HUDEP-2 (cell line): ENCODE measurements around the gene VWA1.
A peak's percentile ranks its signal among the peaks of the same experiment; 100 is the strongest.

Experiments used
- DNase-seq, 76 experiments: peaks; one replicate each; lab custom pipeline; 2025; ENCODE audit not compliant: unreplicated experiment in 76 of 76; lab: John Stamatoyannopoulos, UW

VWA1 gene, protein sequence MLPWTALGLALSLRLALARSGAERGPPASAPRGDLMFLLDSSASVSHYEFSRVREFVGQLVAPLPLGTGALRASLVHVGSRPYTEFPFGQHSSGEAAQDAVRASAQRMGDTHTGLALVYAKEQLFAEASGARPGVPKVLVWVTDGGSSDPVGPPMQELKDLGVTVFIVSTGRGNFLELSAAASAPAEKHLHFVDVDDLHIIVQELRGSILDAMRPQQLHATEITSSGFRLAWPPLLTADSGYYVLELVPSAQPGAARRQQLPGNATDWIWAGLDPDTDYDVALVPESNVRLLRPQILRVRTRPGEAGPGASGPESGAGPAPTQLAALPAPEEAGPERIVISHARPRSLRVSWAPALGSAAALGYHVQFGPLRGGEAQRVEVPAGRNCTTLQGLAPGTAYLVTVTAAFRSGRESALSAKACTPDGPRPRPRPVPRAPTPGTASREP

DNA sequence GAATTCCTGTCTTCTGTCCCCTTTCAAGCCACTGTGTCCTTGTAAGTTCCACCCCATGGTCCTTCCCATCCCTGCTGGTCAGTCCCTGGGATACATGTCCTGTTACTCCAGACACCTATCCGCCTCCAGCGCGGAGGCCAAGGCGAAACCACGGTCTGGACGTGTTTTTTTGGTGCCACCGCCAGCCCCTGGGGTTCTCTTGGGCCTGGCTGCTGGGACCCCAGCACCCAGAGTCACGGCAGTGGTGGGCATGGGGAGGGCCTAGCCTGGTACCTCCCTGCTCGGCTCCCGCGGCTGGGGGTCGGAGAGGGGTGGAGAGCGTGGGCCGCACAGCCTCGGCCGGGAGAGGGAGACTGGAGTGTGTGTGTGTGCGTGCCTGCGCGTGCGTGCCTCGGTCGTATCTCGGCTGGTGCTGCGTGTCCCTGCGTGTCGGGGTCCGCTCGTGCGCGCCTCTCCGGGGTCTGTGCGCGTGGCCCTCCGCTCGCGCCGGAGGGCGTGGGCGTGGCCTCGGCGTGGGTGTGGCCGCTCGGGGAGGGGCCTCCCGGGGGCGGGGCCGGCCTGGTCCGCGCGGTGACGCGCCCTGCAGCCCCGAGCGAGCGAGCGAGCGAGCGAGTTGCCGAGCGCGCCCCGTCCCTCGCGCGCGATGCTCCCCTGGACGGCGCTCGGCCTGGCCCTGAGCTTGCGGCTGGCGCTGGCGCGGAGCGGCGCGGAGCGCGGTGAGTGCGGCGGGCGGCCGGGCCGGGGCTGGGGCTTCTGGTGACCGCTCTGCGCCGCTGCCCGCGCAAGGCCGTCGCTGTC is at the start of gene VWA1:
VWA1 (plus strand) TSS at position 585 of the 798 bp plus-strand sequence; CDS start at position 644, 59 bp downstream.
- peak in 47 of 76 experiments; percentile 8 to 61 (median 37) for DNase-seq

DNA sequence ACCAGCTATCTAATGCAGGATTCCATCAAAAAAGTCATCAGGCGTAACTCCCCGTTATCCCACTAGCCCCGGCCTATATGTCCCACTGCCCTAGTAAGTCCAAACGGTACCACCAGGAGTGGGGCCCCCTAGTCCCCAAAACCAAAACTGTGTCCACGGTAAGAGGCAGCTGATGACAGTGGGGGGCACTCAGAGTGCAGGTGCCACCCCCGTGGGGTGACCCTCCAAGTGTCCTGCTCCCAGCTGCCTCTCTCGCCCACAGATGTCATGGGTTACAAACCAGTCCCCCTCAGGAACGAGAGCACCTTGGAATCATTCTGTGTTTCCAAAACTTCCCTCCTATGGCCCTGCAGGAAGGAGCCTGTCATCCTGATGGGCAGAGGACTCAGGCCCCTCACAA is 49.6 kb upstream of the VWA1 start:
- no peak for DNase-seq

DNA sequence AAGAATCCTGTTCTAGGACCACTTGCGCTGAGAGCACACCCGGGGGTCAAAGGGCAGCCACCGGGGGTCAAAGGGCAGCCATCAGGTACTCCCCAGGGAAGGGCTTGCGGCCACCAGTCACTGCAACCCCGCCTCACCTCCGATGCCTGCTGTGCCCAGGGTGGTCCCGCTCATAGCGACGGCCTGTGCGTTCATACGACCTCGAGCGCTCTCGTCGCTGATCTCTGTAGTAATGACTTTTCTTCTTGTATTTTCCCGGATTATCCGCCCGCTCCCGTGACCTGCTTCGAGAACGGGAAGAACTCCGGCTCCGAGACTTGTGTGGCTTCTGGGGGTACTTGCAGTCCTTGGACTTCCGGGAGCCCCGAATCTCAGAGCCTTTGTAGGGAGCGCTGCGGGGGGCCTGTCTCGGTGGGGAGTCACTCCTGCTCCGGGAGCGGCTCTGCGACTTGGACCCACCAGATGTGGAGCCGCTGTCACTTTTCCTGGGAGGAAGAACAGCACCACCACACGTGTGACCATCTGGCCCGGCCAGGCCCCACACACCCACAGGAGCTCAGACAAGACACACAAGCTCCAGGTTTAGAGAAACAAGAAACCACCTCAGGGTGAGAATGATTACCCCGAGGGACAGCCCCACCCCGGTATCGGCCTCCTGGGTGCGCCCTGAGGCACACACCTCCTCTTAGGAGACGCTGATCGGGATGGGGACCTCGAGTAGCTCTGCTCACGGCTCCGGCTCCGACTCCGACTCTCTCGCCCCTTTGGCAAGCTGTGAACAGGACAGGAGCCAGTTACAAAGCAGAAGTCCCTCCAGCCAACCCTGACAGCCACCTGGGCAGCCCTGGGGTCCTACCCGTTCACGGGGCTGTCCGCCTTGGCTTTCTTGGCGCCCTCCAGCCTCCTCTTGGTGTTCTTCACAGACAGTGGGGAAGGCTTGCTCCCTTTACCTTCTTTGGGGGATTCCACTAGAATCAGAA is 48.1 kb upstream of the VWA1 start:
- DNase-seq, result no peak

DNA sequence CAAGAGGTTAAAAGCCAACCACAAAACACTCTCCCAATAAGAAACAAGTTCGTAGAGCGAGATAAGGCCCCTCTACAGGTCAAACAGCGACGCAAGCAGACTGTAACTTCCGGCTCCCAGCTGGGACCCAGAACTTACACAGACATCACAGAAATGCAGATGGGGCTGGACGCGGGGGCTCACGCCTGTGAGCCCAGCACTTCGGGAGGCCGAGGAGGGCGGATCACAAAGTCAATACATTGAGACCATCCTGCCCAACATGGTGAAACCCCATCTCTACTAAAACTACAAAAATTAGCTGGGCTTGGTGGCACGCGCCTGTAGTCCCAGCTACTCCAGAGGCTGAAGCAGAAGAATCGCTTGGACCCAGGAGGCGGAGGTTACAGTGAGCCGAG is 47.4 kb upstream of the VWA1 start:
- no peak for DNase-seq

DNA sequence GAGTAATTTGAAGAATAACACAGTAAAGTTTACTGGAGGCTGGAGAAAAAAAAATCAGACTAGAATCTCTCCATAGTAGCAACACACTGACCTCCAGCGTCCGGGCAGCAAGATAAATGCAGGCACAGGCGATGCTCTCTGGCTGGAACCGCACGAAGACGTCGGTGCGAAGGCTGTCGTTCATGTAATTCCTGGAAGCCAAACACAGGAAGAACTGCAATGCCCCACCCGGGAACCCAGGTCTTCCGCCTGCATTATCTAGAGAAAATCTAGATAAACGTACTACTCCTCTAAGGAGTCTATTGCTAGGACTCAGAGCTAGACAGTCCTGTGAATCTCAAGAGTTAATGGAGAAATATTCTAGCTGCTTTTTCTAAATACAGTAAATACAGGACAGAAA is 44.8 kb upstream of the VWA1 start:
- no peak for DNase-seq

DNA sequence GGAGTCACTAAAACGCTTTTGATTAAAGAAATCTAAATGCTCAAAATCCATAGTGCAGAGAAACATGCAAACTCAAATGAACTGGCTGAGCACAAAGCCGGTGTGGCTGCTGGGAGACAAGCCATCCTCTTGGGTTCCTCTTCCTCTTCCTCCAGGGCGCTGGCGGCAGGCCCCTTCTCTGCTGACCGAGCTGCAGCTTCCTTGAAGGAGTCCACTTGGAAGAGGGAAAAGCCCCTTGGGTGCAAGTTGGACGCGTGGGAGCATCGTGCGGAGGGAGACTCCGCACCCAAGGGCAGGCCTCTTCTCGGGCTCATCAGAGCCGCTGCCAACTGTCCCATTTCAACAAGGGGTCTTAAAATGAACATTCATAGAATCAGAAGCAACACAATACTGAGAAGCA is 44.3 kb upstream of the VWA1 start:
- DNase-seq, result no peak

DNA sequence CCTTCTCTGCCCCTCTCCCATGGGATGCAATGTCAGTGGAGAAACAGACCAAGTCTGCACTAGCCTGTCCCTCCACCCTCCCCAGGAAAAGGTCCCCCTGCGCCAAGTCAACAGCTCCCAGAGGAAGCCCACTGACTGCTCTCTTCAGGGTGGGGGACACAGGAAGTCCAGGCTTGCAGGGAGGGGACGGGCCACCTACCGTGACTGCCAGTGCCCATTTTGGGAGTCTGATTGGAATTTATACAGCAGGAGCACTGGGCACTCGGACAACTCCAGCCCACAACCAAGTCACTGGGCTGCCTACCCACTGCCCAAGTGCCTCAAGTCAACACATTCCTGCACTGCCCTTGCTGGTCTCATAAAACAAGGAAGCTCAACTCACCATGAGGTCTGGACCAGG is 42.5 kb upstream of the VWA1 start:
- DNase-seq, result no peak

DNA sequence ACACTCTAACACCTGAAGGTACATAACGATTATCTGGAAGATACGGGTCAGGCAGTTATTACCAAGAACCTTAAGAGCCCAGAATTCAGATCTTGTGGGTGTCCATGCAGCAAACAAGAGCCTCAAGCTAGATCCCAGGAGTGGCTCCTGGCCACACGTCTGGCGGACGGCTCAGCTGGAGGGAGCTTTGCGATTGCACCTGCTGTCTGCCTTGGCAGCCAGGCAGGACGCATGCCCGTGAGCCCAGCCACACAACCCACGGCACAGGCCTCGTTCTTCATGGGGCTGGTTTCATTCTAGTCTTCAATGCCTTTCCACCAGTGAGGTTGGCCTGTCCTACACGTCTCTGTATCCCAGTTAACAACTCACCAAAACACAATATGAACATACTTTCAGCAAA is 42.1 kb upstream of the VWA1 start:
- no peak for DNase-seq

DNA sequence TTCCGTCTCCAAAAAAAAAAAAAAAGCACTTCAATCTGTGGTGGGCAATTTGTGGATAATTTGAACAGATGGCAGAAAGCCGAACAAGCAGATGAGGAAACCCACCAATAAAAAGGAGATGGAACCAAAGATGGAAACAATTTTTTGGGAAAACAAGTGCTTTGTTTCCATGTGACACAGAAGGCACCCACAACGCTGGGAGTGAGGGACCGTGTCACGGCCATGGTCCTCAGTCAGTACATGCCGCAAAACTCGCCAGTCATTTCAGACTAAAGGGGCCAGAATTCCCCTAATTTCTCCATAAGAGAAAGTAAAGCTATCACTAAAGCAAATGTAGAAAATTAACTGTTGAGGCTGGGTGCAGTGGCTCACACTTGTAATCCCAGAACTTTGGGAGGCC is 41.4 kb upstream of the VWA1 start:
- DNase-seq, result no peak

DNA sequence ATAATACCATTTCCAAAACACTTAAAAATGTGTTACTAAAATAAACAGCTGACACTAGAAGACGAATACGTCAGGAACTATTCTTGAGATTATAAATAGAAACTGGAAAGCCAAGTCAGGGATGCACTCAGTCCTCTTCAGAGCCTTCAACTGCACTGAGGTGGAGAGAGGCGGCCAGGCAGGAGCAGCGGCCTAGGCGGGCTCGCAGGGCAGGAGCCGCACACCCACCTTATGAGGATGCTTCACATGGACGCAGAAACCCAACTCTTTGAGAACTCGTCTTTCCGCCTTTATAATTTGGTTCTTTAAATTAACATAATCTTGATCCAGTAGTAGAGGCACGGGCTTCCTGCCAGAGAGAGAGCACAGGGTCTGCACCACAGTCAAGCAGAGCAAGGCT is 40.3 kb upstream of the VWA1 start:
- DNase-seq, result no peak

DNA sequence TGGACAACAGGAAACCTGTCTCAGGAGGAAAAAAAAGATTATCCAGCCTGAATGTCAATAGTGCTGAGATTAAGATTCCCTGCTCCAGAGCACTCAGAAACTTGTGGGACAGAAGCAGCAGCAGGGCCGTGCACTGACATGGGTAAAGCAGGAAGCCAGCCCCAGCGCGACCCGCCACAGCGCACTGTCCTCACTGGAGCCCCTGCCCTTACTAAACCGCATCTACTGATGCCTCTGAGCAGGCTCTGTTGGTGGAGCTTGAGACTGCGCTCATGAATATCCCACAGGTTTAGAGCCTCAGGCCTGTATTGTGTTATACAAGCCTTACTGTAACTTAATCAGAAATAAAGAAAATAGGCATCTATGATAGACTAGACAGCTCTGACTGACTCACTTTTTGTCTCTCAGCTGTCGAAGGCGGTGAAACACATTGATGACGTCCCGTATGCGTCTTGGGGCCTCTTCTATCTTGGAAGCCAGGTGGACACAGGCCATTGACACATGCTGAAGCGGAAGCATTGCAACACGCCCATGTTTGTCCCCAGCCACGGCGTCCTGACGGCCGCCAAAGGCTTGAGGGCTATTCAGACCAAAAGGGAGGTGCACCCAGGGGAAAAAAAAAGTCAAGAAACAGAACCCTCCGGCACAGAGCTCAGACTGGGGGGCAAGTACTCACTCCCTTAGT is 37.5 kb upstream of the VWA1 start:
- peak in 52 of 76 experiments; percentile 2 to 73 (median 33) for DNase-seq

DNA sequence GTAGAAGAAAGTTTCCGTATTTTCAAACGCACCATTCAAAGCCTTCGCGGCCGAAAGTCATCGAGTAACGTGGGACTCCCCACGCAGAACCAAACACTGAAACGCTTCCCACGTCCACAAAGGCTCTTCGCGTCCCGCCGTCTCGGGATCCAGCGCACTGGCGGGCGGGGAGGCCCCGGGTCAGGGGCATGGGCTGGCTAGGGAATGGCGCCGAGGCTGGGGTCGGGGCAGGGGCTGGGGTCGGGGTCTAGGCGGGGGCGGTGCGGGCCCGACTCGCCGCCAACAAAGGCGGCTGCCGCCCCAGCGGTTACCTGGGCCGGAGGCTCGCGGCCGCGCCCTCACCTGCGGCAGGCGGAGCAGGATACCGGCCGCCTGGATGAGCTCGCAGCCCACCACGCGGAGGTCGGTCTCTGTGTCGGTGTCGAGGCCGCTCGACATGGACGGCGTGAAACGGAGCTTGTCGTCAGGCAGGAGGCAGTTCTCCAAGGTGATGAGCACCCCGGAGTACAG is 36.8 kb upstream of the VWA1 start:
- no peak for DNase-seq

DNA sequence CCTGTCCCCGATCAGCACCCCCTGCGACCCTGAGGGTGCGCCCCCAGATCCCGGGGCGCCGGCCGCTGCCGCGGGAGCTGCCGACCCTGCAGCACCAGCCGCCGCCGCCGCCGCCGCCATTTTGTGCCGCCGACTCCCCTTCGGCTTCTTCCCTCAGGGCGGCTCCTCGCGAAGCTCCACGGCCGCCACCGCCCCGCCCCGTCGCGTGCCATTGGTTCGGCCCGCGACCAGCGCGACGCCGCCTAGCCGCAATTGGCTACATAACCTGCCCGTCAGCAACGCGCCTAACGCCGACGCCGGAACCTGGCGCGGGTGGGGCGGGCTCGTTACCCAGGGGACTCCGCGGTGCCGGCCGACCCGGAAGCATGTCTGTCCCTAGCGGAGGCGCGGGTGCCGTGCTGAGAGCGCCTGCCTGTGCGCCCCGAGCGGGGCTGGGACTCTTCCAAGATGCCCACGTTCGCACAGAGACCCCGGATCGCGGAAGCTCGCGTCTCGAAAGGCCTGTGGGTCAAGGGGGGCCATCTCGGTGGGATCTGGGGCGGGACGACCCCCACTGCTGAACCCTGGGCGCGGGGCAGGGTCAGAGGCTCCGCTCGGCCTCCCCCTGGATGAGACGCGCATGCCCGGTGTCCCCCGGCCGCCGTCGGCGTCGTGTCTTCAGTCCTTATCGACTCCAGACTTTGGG is 36.2 kb upstream of the VWA1 start, which contains the start of gene CCNL2:
CCNL2 (minus strand) TSS at position 149 of the 685 bp plus-strand sequence; CDS start at position 120, 29 bp downstream.
- peak in 75 of 76 experiments; percentile 56 to 99 (median 97) for DNase-seq

DNA sequence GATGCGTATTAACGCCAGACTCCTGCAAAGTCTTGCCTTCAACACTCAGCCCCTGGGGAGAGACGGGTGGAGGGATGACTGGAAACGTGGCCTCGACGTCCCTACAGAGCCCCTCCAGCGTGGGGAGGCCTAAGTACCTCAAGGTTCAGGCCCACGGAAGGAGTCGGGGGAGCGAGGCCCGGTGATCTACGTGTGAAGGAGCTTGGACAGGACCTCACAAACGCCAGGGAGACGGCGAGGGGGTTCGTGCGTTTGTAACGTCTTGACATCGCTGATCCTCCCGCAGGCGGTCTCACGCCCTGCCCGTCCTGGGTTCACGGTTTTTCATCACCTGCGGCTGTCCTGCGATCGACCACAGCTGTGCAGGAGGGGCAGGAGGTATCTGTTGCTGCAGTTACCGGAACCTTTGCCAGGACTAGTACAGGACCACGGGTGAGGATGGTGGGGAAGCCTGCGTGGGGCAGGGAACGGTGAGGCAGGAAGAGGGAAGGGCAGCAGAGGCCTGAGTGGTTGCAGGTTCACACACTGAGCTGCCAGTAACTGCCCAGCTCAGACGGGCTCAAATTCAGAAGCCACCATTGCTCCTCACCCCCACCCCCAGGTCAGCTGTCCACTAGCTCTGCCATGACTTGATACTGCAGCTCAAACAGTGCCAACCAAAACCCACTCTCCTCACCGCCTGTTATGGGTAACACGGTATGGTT is 35.5 kb upstream of the VWA1 start:
- peak in 9 of 76 experiments; percentile 10 to 50 (median 40) for DNase-seq

DNA sequence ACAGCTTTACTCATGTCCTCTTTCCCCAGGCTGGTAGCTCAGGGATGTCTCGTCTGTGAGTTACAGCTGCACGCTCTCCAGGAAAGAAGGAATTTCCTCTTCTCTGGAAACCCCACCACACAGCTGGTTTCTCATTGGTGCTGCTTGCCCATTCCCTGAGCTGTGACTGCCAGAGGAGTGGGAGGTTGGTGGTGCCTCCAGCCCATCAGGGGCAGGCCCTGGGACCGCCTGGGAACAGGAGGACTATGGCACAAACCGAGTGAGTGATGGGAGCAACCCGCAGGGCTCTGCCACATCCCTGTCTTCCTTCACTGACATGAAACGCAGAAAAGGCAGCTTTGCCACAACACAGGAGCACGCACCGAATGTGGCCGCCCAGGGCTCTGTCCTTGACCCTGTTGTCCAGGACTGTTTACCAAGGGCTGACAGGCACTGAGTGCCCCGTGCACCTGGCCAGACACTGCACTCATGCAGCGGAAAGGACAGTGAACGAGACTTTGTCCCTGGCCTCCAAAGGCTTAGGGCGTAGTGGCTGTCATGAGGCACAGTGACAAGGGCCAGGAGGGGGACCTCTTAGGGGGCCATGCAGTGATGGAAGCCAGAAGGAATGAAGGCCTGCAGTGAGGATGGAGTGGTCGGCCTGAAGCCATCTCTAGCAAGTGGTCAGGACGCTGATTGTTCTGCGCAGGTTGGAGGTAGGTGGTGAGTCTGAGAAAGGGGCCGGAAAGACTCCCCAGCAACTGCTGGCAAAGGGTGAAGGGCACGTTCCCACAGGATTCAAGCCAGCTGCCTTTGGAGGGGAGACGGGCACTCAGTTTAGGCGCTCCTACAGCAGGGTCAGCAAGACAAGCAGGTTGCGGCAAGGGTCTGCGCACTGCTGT is 34.7 kb upstream of the VWA1 start:
- DNase-seq, result no peak

DNA sequence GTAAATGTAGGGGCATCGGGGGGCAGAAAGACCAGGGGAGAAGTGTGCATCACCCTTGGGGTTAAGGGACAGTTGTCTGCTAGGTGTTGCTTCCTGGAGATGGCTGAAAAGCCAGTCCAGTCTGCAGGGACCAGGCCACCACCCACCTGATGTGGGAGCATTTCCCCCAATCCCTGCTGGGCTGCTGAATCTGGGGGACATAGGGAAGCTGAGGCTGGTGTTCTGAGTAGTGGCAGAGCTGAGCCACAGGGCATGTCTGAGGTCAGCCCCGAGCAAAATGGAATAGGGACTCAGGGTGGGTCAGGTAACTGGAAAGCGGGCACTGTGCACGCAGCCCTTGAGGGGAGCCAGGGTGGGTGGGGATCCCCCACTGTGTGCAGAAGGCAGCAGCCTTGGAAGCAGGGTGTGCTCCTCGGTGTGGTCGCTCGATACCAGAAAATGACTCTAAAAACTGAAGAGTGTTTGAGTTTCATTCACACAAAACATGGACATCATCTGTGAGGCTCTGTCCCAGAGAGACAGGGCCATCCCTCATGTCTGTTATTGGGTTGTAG is 34.0 kb upstream of the VWA1 start:
- peak in 2 of 76 experiments; percentile 12 to 14 for DNase-seq
